Nephron (organoid): ENCODE measurements around the gene GPR156.
A peak's percentile ranks its signal among the peaks of the same experiment; 100 is the strongest.

Source experiments
- H3K27ac Mint-ChIP-seq, 3 experiments: 2 replicates each; pipeline ENCODE4 v1.8.0; 2020; ENCODE audit warnings: mixed read lengths in 3 of 3, mild to moderate bottlenecking in 2 of 3, moderate library complexity in 1 of 3
- H3K27me3 Mint-ChIP-seq: 2 replicates; pipeline ENCODE4 v1.8.0; 2021; ENCODE audit warnings: low read depth, mild to moderate bottlenecking, moderate library complexity, mixed read lengths
- H3K36me3 Mint-ChIP-seq: 2 replicates; pipeline ENCODE4 v1.8.0; 2020; ENCODE audit warnings: low read depth, mixed read lengths
- H3K4me1 Mint-ChIP-seq: 2 replicates; pipeline ENCODE4 v1.8.0; 2020; ENCODE audit warnings: mixed read lengths
- H3K4me3 Mint-ChIP-seq, 3 experiments: 2 replicates each; pipeline ENCODE4 v1.8.0; 2020; ENCODE audit warnings: mild to moderate bottlenecking in 3 of 3, mixed read lengths in 3 of 3, moderate library complexity in 2 of 3
- H3K9me3 Mint-ChIP-seq: 2 replicates; pipeline ENCODE4 v1.8.0; 2020; ENCODE audit warnings: mixed read lengths
- CTCF ChIP-seq, 3 experiments: fragments of 200-600 bp; sonication (generic); IDR thresholded peaks; one replicate each; pipeline ENCODE4 v1.5.0; 2021; ENCODE audit warnings: antibody characterized with exemption in 3 of 3; ENCODE audit not compliant: unreplicated experiment in 3 of 3

The GPR156 gene

GRCh38 chr3:120163816-120164215, 121.2 kb downstream of the GPR156 start:
- TF ChIP-seq CTCF (IDR thresholded peaks at IDR 0.05; ENCODE audit: unreplicated experiment in 3 of 3), result no peak
- Mint-ChIP-seq H3K27me3 (no peaks in the 10 kb centered on the region), H3K4me3 (no peak overlapping the region), H3K27ac (no peak overlapping the region), H3K9me3 (no peaks in the 10 kb centered on the region), H3K4me1 (no peaks in the 10 kb centered on the region), H3K36me3 (no peaks in the 10 kb centered on the region)

DNA sequence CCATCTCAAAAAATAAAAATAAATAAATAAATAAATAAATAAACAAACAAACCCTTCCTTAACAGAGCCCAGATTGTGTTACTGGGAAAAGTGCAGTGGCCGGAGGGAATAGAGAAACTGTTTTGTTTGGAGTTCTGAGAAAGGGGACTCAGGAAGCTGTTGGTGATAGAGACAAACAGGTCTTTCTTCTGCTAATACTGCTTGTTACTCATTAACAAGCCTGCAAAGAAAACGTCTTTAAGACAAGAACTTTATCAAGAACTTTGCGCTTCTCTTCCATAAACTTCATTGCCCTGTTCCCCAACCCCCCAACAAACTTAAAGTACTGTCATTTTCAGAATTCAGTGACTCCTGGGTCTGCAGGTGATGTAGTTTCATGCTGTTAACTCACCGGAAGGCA, 122.0 kb downstream of the GPR156 start:
- no peaks in the 10 kb centered on the region for H3K27me3 Mint-ChIP-seq
- H3K36me3 Mint-ChIP-seq, result no peaks in the 10 kb centered on the region
- H3K4me3 Mint-ChIP-seq, result no peak overlapping the region
- H3K27ac Mint-ChIP-seq, result peak overlapping the region in 1 of 3 experiments; percentile 42
- H3K9me3 Mint-ChIP-seq, result no peaks in the 10 kb centered on the region
- TF ChIP-seq CTCF (IDR thresholded peaks at IDR 0.05; ENCODE audit: unreplicated experiment in 3 of 3), result no peak
- H3K4me1 Mint-ChIP-seq, result no peaks in the 10 kb centered on the region

GRCh38 chr3:120162400-120162799, 122.6 kb downstream of the GPR156 start:
- TF ChIP-seq CTCF (IDR thresholded peaks at IDR 0.05; ENCODE audit: unreplicated experiment in 3 of 3), result no peak

GRCh38 chr3:120161902-120162301, 123.1 kb downstream of the GPR156 start:
- Mint-ChIP-seq H3K4me3 (no peak overlapping the region), H3K27me3 (no peaks in the 10 kb centered on the region), H3K27ac (no peak overlapping the region), H3K4me1 (no peaks in the 10 kb centered on the region), H3K9me3 (peaks cover 4% of the 10 kb centered on the region), H3K36me3 (no peaks in the 10 kb centered on the region)
- TF ChIP-seq CTCF (IDR thresholded peaks at IDR 0.05; ENCODE audit: unreplicated experiment in 3 of 3), result no peak

More at GRCh38 chr3:120162400-120162799, 122.6 kb downstream of the GPR156 start:
- H3K4me1 Mint-ChIP-seq, result no peaks in the 10 kb centered on the region
- H3K27ac Mint-ChIP-seq, result no peak overlapping the region
- H3K27me3 Mint-ChIP-seq, result no peaks in the 10 kb centered on the region
- no peaks in the 10 kb centered on the region for H3K36me3 Mint-ChIP-seq
- no peaks in the 10 kb centered on the region for H3K9me3 Mint-ChIP-seq
- no peak overlapping the region for H3K4me3 Mint-ChIP-seq

DNA sequence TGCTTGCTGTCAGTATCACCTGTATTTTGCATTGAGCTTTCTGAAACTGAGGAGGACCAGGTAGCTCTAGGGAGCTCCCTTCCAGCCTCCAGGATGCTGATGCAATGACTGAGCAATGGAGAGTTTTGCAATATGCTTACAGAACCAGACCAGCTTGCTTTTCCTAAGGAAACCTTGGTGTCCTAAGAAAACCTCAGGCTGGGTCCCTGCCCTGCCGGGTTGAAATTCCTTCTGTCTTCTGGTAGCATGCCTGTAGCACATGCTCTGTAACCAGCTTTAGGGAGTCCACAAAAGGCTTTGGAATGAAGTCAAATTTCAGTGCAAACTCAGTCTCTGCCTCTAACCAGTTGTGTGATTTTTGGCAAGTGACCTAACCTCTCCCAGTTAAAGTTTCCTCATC, 125.0 kb downstream of the GPR156 start:
- Mint-ChIP-seq H3K4me3 (no peak overlapping the region), H3K9me3 (peaks cover 16% of the 10 kb centered on the region), H3K4me1 (no peaks in the 10 kb centered on the region), H3K36me3 (peaks cover 4% of the 10 kb centered on the region), H3K27me3 (no peaks in the 10 kb centered on the region), H3K27ac (no peak overlapping the region)
- TF ChIP-seq CTCF (IDR thresholded peaks at IDR 0.05; ENCODE audit: unreplicated experiment in 3 of 3), result no peak

DNA sequence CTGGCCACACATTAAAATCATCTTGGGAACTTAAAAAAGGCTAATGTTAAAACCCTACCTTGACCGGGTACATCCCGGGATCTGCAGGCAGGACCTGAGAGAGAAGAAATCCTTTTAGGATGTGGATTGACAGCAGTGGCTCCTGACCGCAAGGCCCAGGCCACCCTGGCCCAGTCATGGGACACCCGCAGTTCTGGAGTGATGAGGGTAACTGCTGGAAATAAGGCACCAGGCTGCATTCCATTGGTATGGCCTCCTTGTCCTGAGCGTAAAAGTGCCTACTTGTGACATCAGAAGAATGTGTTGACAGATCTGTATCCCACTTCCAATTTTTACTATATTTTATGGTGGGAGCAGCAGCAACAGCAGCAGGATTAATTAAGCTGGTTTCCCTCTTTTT, 127.3 kb downstream of the GPR156 start:
- Mint-ChIP-seq H3K27me3 (no peaks in the 10 kb centered on the region), H3K4me3 (no peak overlapping the region), H3K9me3 (peaks cover 24% of the 10 kb centered on the region), H3K27ac (no peak overlapping the region), H3K4me1 (no peaks in the 10 kb centered on the region), H3K36me3 (peaks cover 8% of the 10 kb centered on the region)
- TF ChIP-seq CTCF (IDR thresholded peaks at IDR 0.05; ENCODE audit: unreplicated experiment in 3 of 3), result no peak
